ENCODE data around the gene KAZN. TPM values are rescaled to one million over a fixed set of nuclear protein-coding genes. Genes with fewer than 3 reads are reported as not detected.

KAZN gene
- total and polyA plus RNA-seq, 2 of the 8 experiments (the other 6 are each of a cell fraction or from before 2014, with no cell fraction given): 3.7 to 11.8 TPM

DNA sequence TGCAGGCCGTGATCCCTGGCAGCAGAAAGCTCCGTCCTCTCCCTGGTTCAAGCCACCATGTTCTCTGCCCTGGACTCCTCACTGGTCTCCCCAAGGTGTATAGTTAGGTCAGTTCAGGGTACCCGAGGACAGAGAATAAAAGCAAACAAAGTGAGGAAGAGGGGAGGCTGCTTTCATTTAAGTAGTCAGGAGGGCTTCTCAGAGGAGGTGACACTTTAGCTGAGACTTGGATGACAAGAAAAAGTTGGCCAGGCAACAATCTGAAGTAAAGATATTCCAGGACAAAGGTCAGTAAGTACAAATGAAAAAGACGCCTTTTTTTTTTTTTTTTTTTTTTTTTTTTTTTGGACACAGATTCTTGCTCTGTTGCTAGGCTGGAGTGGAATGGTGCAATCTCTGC, 297.2 kb downstream of the KAZN start (continued):
- TF ChIP-seq EP300 (IDR thresholded peaks at IDR 0.05; ENCODE audit: borderline replicate concordance in 1 of 2, low read depth in 2 of 2, low read length in 2 of 2): no peak
- TF ChIP-seq CBX8 (IDR thresholded peaks at IDR 0.05; ENCODE audit: borderline replicate concordance, low read depth, low read length): no peak
